Trophoblast cell (in vitro differentiated cells and primary cell): ENCODE results near the gene PHACTR1.

ENCODE experiments used
- DNase-seq, 2 donors: peaks; one replicate each; pipeline ENCODE4 v3.0.0-alpha.2; 2016
- H2AFZ ChIP-seq: 2 replicates; pipeline ENCODE4 v1.6.1; 2013; ENCODE audit warnings: low read length, moderate library complexity, mild to moderate bottlenecking; ENCODE audit not compliant: insufficient read depth, poor library complexity
- H2AK5ac ChIP-seq: 2 replicates; pipeline ENCODE4 v1.6.1; 2013; ENCODE audit warnings: mild to moderate bottlenecking, low read length
- H2BK120ac ChIP-seq: 2 replicates; pipeline ENCODE4 v1.6.1; 2013; ENCODE audit warnings: low read length, mild to moderate bottlenecking, moderate library complexity; ENCODE audit not compliant: insufficient read depth, poor library complexity
- H2BK12ac ChIP-seq: 2 replicates; pipeline ENCODE4 v1.6.1; 2013; ENCODE audit warnings: mild to moderate bottlenecking, low read length, moderate library complexity
- H2BK5ac ChIP-seq: 2 replicates; pipeline ENCODE4 v1.6.1; 2013; ENCODE audit warnings: low read length, low read depth, moderate library complexity, mild to moderate bottlenecking; ENCODE audit not compliant: poor library complexity
- H3K14ac ChIP-seq: 2 replicates; pipeline ENCODE4 v1.6.1; 2013; ENCODE audit warnings: mild to moderate bottlenecking, low read length
- H3K18ac ChIP-seq: 2 replicates; pipeline ENCODE4 v1.6.1; 2013; ENCODE audit warnings: mild to moderate bottlenecking, low read length
- H3K23ac ChIP-seq: 2 replicates; pipeline ENCODE4 v1.6.1; 2013; ENCODE audit warnings: low read length
- H3K27ac ChIP-seq: 2 replicates; pipeline ENCODE4 v1.5.1; 2013; ENCODE audit warnings: low read depth, mild to moderate bottlenecking, inconsistent platforms, low read length, moderate library complexity
- H3K27me3 ChIP-seq: 2 replicates; pipeline ENCODE4 v1.6.1; 2013; ENCODE audit warnings: inconsistent platforms, mild to moderate bottlenecking, low read length, moderate library complexity; ENCODE audit not compliant: insufficient read depth
- H3K36me3 ChIP-seq, 2 experiments: 1 replicate in 1 of 2; 2 replicates in 1 of 2; pipeline ENCODE4 v1.6.1; 2013; ENCODE audit warnings: low read length in 2 of 2, mild to moderate bottlenecking in 2 of 2, moderate library complexity in 1 of 2; ENCODE audit not compliant: insufficient read depth in 2 of 2, control insufficient read depth in 1 of 2
- H3K4ac ChIP-seq: 2 replicates; pipeline ENCODE4 v1.6.1; 2013; ENCODE audit warnings: low read depth, mild to moderate bottlenecking, low read length, moderate library complexity
- H3K4me1 ChIP-seq, 2 experiments: 1 replicate in 1 of 2; 2 replicates in 1 of 2; pipeline ENCODE4 v1.6.1; 2013; ENCODE audit warnings: low read length in 2 of 2, mild to moderate bottlenecking in 2 of 2, moderate library complexity in 1 of 2; ENCODE audit not compliant: insufficient read depth in 2 of 2, control insufficient read depth in 1 of 2
- H3K4me2 ChIP-seq: 2 replicates; pipeline ENCODE4 v1.6.1; 2013; ENCODE audit warnings: inconsistent platforms, mild to moderate bottlenecking, low read length, moderate library complexity
- H3K4me3 ChIP-seq: 2 replicates; pipeline ENCODE4 v1.5.1; 2013; ENCODE audit warnings: mild to moderate bottlenecking, low read depth, low read length, inconsistent platforms
- H3K79me1 ChIP-seq: one replicate; pipeline ENCODE4 v1.6.1; 2013; ENCODE audit warnings: low read length
- H3K79me2 ChIP-seq: 2 replicates; pipeline ENCODE4 v1.6.1; 2013; ENCODE audit warnings: low read length, mild to moderate bottlenecking; ENCODE audit not compliant: control insufficient read depth, insufficient read depth, poor library complexity
- H3K9ac ChIP-seq: 2 replicates; pipeline ENCODE4 v1.6.1; 2013; ENCODE audit warnings: mild to moderate bottlenecking, low read length
- H3K9me3 ChIP-seq: 2 replicates; pipeline ENCODE4 v1.6.1; 2013; ENCODE audit warnings: low read depth, mild to moderate bottlenecking, control low read depth, inconsistent platforms, low read length; ENCODE audit not compliant: insufficient read depth
- H4K12ac ChIP-seq: 2 replicates; pipeline ENCODE4 v1.6.1; 2013; ENCODE audit warnings: low read depth, mild to moderate bottlenecking, low read length, moderate library complexity
- H4K8ac ChIP-seq: 2 replicates; pipeline ENCODE4 v1.6.1; 2013; ENCODE audit warnings: low read depth, mild to moderate bottlenecking, low read length, moderate library complexity
- H4K91ac ChIP-seq: one replicate; pipeline ENCODE4 v1.6.1; 2013; ENCODE audit warnings: low read depth, mild to moderate bottlenecking, low read length, moderate library complexity
- WGBS: extraction: QIAGEN DNeasy Blood & Tissue Kit; methylation state at CpG from one replicate; pipeline ENCODE4 v1.1.7; 2013; ENCODE audit warnings: missing lambda C conversion rate; ENCODE audit not compliant: insufficient read length, insufficient coverage; ENCODE audit errors: extremely low coverage; 5-methylcytosine and 5-hydroxymethylcytosine counted together

PHACTR1 gene

DNA sequence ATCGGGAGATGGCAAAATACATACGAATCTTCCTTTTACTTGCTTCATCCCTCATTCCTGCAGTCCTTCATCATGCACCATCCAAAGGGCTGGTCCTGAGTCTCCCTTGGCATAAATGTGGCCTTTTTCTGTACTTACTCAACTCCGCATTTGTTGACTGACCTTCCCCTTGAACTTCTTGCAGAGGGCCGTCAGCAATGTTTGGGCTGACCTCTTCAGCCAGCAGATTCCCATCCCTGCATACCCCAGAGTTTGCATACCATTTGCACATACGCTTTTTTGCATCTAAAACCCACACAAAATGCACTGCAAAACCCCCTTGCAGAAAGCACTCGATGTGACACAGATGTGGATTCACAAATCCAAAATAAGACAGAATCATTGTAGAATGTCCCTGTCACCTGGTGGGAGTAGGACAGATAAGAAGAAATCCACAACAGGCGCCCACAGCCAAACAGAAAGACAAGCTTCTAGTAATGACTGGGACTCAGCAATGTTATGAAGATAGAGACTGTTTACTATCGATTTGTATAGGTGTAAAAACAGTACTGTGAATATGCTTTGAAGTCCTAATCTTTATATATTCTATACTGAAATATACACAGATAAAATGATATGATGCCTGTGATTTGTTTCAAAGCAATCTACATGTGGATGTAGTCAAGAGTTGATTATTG, 566.0 kb downstream of the PHACTR1 start:
- Histone ChIP-seq H3K9me3 (peaks cover 3% of the 10 kb centered on the region), H2BK120ac (no peak overlapping the region), H3K9ac (no peak overlapping the region), H3K14ac (no peak overlapping the region), H3K4me2 (no peak overlapping the region), H3K4me3 (no peak overlapping the region), H3K4ac (no peak overlapping the region), H4K91ac (no peak overlapping the region), H3K79me2 (no peaks in the 10 kb centered on the region), H3K18ac (no peak overlapping the region), H3K27ac (no peak overlapping the region), H2AFZ (no peak overlapping the region), H3K79me1 (no peaks in the 10 kb centered on the region), H2BK5ac (no peak overlapping the region), H3K23ac (no peak overlapping the region), H2BK12ac (no peak overlapping the region), H3K4me1 (no peaks in the 10 kb centered on the region), H4K12ac (no peak overlapping the region), H2AK5ac (no peak overlapping the region), H3K36me3 (peaks cover 7 to 9% of the 10 kb centered on the region in 2 experiments), H3K27me3 (no peaks in the 10 kb centered on the region), H4K8ac (no peak overlapping the region)
- no CpG with 5 or more reads among the region's 8 CpGs for WGBS
- DNase-seq: no peak

DNA sequence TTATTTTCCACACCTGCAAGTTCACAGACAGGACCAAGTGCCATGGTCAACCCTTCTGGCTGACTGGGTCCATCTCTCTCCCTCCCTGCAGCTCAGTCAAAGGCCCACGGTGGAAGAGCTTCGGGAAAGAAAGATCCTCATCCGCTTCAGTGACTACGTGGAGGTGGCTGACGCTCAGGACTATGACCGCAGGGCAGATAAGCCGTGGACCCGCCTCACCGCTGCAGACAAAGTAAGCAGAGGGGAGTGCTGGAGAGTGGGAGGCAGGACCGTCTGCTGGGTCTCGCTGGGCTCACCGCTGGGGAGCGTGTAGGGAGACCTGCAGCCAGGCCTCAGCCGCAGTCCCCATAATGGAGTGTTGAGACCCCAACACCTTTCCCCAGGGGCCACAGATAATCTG, 566.8 kb downstream of the PHACTR1 start:
- Histone ChIP-seq H4K12ac (no peak overlapping the region), H4K91ac (no peak overlapping the region), H2BK12ac (no peak overlapping the region), H2BK120ac (no peak overlapping the region), H3K18ac (no peak overlapping the region), H3K14ac (no peak overlapping the region), H2AFZ (no peak overlapping the region), H3K4me2 (no peak overlapping the region), H3K4me1 (no peaks in the 10 kb centered on the region), H3K36me3 (peaks cover 7 to 9% of the 10 kb centered on the region in 2 experiments), H3K79me2 (no peaks in the 10 kb centered on the region), H2AK5ac (no peak overlapping the region), H3K9ac (no peak overlapping the region), H2BK5ac (no peak overlapping the region), H3K4ac (no peak overlapping the region), H3K79me1 (no peaks in the 10 kb centered on the region), H3K27ac (no peak overlapping the region), H3K4me3 (no peak overlapping the region), H3K23ac (no peak overlapping the region), H3K9me3 (peaks cover 3% of the 10 kb centered on the region), H4K8ac (no peak overlapping the region), H3K27me3 (no peaks in the 10 kb centered on the region)
- no peak for DNase-seq
- WGBS: no CpG with 5 or more reads among the region's 14 CpGs

DNA sequence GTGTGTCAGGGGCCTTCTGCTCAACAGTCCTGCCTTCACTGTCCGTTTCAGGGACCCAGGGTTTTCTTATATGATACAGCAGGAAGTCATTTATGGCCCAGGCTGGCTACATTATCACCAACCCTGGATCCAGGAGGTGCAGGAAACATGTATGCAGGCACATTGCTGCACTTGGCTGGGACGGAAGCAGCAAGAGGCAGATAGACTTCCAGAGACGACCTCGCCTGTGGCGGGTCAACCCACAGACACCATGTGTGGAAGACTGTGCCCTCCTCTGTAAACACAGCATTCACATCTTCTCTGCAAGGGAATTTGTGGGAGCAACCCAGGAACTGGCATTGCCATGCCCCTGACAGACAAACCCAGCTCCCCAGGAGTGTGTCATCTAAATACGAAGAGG, 568.1 kb downstream of the PHACTR1 start:
- H3K36me3 ChIP-seq: peaks cover 13 to 15% of the 10 kb centered on the region in 2 experiments
- H3K4me1 ChIP-seq: no peaks in the 10 kb centered on the region
- no peak overlapping the region for H2BK5ac ChIP-seq
- H3K23ac ChIP-seq: no peak overlapping the region
- H2BK12ac ChIP-seq: no peak overlapping the region
- H2AK5ac ChIP-seq: no peak overlapping the region
- H3K79me2 ChIP-seq: no peaks in the 10 kb centered on the region
- no peak overlapping the region for H2BK120ac ChIP-seq
- no peak overlapping the region for H3K4me2 ChIP-seq
- H3K9ac ChIP-seq: no peak overlapping the region
- no peak overlapping the region for H4K12ac ChIP-seq
- H3K4me3 ChIP-seq: no peak overlapping the region
- H2AFZ ChIP-seq: no peak overlapping the region
- H3K79me1 ChIP-seq: no peaks in the 10 kb centered on the region
- no peak overlapping the region for H3K27ac ChIP-seq
- H3K18ac ChIP-seq: no peak overlapping the region
- no peak overlapping the region for H4K8ac ChIP-seq
- WGBS: no CpG with 5 or more reads among the region's 6 CpGs
- H3K14ac ChIP-seq: no peak overlapping the region
- H3K4ac ChIP-seq: no peak overlapping the region
- no peak for DNase-seq
- no peak overlapping the region for H4K91ac ChIP-seq
- no peaks in the 10 kb centered on the region for H3K27me3 ChIP-seq
- H3K9me3 ChIP-seq: peaks cover 8% of the 10 kb centered on the region

DNA sequence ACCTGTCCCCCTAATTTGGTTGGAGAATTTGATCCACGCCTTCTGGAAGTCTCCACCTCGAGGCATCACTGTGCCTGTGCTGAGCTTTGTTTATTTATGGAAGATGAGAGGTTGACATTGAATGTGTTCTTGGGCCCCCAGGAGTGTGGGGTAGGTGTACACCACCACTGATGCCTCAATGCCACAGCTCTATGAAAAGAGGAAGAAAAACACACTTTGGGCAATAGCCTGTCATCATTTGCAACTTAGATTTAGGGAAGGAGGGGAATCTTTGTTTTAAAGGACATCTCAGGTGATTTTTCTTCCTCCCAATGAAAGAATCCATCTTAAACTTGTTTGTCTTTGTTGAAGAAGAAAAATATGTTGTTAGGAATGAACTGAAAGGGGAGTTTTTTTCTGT, 569.1 kb downstream of the PHACTR1 start:
- H3K9me3 ChIP-seq: peaks cover 8% of the 10 kb centered on the region
- peaks cover 13 to 15% of the 10 kb centered on the region in 2 experiments for H3K36me3 ChIP-seq
- no peak overlapping the region for H2BK120ac ChIP-seq
- H3K79me2 ChIP-seq: no peaks in the 10 kb centered on the region
- no peak overlapping the region for H3K4me2 ChIP-seq
- no peak overlapping the region for H3K4me3 ChIP-seq
- H2BK5ac ChIP-seq: no peak overlapping the region
- no peak overlapping the region for H4K12ac ChIP-seq
- no peak overlapping the region for H4K91ac ChIP-seq
- no peak overlapping the region for H3K18ac ChIP-seq
- no peaks in the 10 kb centered on the region for H3K4me1 ChIP-seq
- no peaks in the 10 kb centered on the region for H3K79me1 ChIP-seq
- no peak for DNase-seq
- H4K8ac ChIP-seq: no peak overlapping the region
- no peak overlapping the region for H3K23ac ChIP-seq
- H2AK5ac ChIP-seq: no peak overlapping the region
- H3K4ac ChIP-seq: no peak overlapping the region
- H3K14ac ChIP-seq: no peak overlapping the region
- no CpG with 5 or more reads among the region's 2 CpGs for WGBS
- H2AFZ ChIP-seq: no peak overlapping the region
- no peak overlapping the region for H3K27ac ChIP-seq
- H2BK12ac ChIP-seq: no peak overlapping the region
- H3K9ac ChIP-seq: no peak overlapping the region
- H3K27me3 ChIP-seq: no peaks in the 10 kb centered on the region
